K562 (cell line): ENCODE results near the gene MYO9A.

Source experiments
- CHCHD3 ChIP-seq: fragments of 250-450 bp; sonication (Bioruptor Pico); IDR thresholded peaks from 2 replicates; pipeline ENCODE4 v2.1.2; 2022; ENCODE audit warnings: mild to moderate bottlenecking
- NFE2L1 ChIP-seq: fragments of 450-650 bp; IDR thresholded peaks from 2 replicates; pipeline ENCODE4 v1.6.1; 2016; ENCODE audit warnings: missing genetic modification characterization, low read depth, mild to moderate bottlenecking, missing compliant biosample characterization, moderate library complexity, borderline replicate concordance
- NFIC ChIP-seq: fragments of 450-650 bp; IDR thresholded peaks from 2 replicates; pipeline ENCODE4 v1.6.1; 2017; ENCODE audit warnings: mild to moderate bottlenecking, inconsistent platforms
- NR2F6 ChIP-seq: fragments of 450-650 bp; formaldehyde crosslinking; IDR thresholded peaks from 2 replicates; pipeline ENCODE4 v1.4.0; 2020; ENCODE audit warnings: mild to moderate bottlenecking
- POLR2AphosphoS5 ChIP-seq: IDR thresholded peaks from 2 replicates; pipeline ENCODE4 v1.6.1; 2011; ENCODE audit warnings: mild to moderate bottlenecking, low read depth, low read length, moderate library complexity; ENCODE audit not compliant: control insufficient read depth, insufficient read depth
- YY1 ChIP-seq, 3 experiments: IDR thresholded peaks; 2 replicates each; pipeline ENCODE4 v1.6.1; 2011; ENCODE audit warnings: low read length in 2 of 3, mild to moderate bottlenecking in 2 of 3, moderate library complexity in 2 of 3, borderline replicate concordance in 1 of 3, control low read depth in 1 of 3, low read depth in 1 of 3; ENCODE audit not compliant: insufficient read depth in 3 of 3, insufficient replicate concordance in 2 of 3, control insufficient read depth in 1 of 3, insufficient read length in 1 of 3; ENCODE audit errors: extremely low read depth in 1 of 3
- ZNF282 ChIP-seq: sonication (generic); formaldehyde crosslinking; IDR thresholded peaks from 2 replicates; pipeline ENCODE4 v1.8.1; 2023; ENCODE audit warnings: missing genetic modification reagents
- TF ChIP-seq, protein P1 (sequence below): fragments of 450-650 bp; IDR thresholded peaks from 2 replicates; pipeline ENCODE4 v1.6.1; 2017; ENCODE audit warnings: antibody characterized with exemption, mild to moderate bottlenecking
- TF ChIP-seq, protein P2 (sequence below), 3 experiments: IDR thresholded peaks in 2 of 3; conservative IDR thresholded peaks in 1 of 3; 2 replicates each; pipeline ENCODE4 v1.5.1; 2011 to 2012; ENCODE audit warnings: low read length in 3 of 3, mild to moderate bottlenecking in 3 of 3, control low read depth in 2 of 3, improper control_type of control experiment in 1 of 3, inconsistent platforms in 1 of 3, low read depth in 1 of 3, mixed read lengths in 1 of 3, moderate library complexity in 1 of 3; ENCODE audit not compliant: insufficient read depth in 2 of 3

DNA sequence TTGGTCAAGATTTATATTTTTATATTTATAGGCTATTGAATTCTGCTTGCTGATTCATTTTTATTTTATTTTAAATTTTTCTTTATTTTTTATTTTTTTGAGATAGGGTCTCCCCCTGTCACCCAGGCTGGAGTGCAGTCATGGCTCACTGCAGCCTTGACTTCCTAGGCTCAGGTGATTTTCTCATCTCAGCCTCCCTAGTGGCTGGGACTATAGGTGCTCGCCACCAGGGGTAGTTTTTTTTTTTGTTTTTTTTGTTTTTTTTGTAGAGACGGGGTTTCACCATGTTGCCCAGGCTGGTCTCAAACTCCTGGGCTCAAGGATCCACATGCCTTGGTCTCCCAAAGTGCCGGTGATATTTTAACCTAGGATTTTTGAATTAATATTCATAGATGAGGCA is 276.4 kb downstream of the MYO9A start:
- TF ChIP-seq, protein P1, sequence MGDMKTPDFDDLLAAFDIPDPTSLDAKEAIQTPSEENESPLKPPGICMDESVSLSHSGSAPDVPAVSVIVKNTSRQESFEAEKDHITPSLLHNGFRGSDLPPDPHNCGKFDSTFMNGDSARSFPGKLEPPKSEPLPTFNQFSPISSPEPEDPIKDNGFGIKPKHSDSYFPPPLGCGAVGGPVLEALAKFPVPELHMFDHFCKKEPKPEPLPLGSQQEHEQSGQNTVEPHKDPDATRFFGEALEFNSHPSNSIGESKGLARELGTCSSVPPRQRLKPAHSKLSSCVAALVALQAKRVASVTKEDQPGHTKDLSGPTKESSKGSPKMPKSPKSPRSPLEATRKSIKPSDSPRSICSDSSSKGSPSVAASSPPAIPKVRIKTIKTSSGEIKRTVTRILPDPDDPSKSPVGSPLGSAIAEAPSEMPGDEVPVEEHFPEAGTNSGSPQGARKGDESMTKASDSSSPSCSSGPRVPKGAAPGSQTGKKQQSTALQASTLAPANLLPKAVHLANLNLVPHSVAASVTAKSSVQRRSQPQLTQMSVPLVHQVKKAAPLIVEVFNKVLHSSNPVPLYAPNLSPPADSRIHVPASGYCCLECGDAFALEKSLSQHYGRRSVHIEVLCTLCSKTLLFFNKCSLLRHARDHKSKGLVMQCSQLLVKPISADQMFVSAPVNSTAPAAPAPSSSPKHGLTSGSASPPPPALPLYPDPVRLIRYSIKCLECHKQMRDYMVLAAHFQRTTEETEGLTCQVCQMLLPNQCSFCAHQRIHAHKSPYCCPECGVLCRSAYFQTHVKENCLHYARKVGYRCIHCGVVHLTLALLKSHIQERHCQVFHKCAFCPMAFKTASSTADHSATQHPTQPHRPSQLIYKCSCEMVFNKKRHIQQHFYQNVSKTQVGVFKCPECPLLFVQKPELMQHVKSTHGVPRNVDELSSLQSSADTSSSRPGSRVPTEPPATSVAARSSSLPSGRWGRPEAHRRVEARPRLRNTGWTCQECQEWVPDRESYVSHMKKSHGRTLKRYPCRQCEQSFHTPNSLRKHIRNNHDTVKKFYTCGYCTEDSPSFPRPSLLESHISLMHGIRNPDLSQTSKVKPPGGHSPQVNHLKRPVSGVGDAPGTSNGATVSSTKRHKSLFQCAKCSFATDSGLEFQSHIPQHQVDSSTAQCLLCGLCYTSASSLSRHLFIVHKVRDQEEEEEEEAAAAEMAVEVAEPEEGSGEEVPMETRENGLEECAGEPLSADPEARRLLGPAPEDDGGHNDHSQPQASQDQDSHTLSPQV: no peak
- no peak for TF ChIP-seq NR2F6 (CRISPR knock-in tag)
- TF ChIP-seq NFIC: no peak
- no peak for TF ChIP-seq CHCHD3 (CRISPR knock-in tag)
- TF ChIP-seq ZNF282: no peak
- TF ChIP-seq NFE2L1: no peak
- TF ChIP-seq, protein P2, sequence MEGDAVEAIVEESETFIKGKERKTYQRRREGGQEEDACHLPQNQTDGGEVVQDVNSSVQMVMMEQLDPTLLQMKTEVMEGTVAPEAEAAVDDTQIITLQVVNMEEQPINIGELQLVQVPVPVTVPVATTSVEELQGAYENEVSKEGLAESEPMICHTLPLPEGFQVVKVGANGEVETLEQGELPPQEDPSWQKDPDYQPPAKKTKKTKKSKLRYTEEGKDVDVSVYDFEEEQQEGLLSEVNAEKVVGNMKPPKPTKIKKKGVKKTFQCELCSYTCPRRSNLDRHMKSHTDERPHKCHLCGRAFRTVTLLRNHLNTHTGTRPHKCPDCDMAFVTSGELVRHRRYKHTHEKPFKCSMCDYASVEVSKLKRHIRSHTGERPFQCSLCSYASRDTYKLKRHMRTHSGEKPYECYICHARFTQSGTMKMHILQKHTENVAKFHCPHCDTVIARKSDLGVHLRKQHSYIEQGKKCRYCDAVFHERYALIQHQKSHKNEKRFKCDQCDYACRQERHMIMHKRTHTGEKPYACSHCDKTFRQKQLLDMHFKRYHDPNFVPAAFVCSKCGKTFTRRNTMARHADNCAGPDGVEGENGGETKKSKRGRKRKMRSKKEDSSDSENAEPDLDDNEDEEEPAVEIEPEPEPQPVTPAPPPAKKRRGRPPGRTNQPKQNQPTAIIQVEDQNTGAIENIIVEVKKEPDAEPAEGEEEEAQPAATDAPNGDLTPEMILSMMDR (IDR thresholded peaks at IDR 0.05 in 2 of 3, conservative IDR thresholded peaks at IDR 0.05 in 1 of 3; ENCODE audit: insufficient read depth in 2 of 3, low read depth in 1 of 3, low read length in 3 of 3): no peak
- no peak for TF ChIP-seq POLR2AphosphoS5
- no peak for TF ChIP-seq YY1 (IDR thresholded peaks at IDR 0.05; ENCODE audit: borderline replicate concordance in 1 of 3, control insufficient read depth in 1 of 3, extremely low read depth in 1 of 3, insufficient read depth in 3 of 3, insufficient read length in 1 of 3, insufficient replicate concordance in 2 of 3, low read depth in 1 of 3, low read length in 2 of 3)
